GM21515 (cell line): Measurements from ENCODE around the gene IL10.
"Not testable (repeated sequence)": the region's sequence is repeated elsewhere in the genome, so short reads cannot be mapped to it uniquely, and the experiment has no call there.

Source experiments
- ATAC-seq: cut with Tn5 transposase; IDR thresholded peaks from one replicate; pipeline ENCODE4 v1.9.1; 2021; ENCODE audit not compliant: unreplicated experiment

IL10 gene

GRCh38 chr1:206794294-206794908 lies 22.1 kb upstream of the IL10 start:
- ATAC-seq = no peak

GRCh38 chr1:206793620-206794019 lies 21.3 kb upstream of the IL10 start:
- no peak for ATAC-seq

DNA sequence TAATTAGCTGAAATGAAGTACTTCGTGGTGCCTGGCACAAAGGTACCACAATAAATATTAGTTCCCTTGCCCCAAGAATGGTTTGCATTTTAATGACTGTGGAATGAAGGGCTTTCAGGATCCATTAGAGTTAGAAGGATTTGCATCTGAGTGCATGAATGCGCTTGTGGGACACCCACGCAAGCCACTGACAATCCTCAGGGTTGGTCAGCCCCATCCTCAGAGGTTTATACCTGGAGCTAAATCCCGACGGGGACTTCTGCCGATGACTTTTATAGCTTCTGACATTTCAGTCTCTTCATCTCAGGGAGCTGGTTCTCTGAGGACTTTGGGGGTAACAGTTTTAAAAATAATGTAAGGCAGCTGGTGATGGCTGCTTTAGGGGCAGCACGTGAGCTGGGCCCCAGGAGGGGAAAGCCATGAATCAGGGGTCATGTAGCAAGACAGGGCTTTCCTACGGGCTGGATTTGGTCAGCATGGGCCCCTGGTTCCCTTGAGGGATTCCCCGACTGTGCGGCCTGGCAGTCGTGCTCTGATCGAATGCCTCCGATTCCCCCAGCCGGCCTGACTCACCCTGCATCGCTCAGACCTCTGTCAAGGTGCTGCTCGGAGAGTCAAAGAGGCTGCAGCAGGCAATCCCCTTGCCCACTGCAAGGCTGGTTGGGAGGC lies 20.8 kb upstream of the IL10 start:
- peak; percentile 49 for ATAC-seq

DNA sequence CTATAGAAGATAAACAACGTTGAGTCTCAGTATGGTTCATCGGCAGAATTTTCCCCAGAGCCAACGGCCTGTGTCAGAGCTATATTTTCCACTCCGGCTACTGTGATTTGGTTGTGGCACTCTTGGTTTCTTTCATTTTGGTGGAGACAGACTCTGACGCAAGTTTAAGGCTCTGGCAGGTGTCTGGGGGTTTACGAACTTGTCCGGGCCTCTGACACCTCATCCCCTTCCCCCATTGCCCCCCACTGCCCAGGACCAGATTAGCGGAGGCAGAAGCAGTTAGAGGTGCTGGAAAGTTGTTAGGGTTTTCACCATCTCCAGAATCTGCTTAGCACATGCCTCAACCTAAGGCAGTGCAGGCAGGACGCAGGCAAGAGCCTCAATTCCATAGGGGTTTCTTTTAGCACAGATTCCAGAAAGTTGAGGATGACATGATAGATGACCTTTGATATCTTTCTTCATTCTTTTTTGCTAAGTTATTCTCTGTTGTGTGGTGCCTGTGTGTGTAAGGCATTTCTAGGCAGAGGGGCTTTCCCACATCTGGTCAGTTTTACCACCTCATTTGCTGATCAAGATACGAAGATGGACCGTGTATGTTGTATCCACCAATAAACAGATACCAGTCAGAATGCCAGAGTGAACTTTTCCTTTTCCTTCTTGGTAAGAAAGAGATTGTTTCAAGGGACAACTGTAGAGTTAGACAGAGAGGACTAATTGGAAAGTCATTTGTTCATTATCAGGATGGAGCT lies 18.4 kb upstream of the IL10 start:
- no peak for ATAC-seq

- no peak for ATAC-seq
Observed at GRCh38 chr1:206788487-206789050, 16.3 kb upstream of the IL10 start.

DNA sequence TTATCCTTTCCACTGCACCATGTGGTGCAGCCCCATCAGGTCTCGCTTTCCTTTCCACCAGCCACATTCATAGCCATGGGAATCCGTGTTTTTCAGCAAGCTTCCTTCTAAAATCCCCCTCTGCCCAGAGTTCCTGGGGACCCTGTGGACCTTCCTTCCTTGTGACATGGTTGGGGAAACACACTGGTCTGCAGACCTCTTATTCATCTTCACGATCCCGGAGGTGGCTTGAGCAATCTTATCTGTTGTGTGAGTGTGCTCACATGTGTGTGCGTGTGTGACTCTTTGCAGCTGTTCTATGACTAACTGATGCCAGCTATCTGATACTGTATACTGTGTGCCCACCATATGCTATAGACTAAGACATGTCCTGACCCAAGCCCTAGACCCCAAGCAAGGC lies 15.6 kb upstream of the IL10 start:
- no peak for ATAC-seq

DNA sequence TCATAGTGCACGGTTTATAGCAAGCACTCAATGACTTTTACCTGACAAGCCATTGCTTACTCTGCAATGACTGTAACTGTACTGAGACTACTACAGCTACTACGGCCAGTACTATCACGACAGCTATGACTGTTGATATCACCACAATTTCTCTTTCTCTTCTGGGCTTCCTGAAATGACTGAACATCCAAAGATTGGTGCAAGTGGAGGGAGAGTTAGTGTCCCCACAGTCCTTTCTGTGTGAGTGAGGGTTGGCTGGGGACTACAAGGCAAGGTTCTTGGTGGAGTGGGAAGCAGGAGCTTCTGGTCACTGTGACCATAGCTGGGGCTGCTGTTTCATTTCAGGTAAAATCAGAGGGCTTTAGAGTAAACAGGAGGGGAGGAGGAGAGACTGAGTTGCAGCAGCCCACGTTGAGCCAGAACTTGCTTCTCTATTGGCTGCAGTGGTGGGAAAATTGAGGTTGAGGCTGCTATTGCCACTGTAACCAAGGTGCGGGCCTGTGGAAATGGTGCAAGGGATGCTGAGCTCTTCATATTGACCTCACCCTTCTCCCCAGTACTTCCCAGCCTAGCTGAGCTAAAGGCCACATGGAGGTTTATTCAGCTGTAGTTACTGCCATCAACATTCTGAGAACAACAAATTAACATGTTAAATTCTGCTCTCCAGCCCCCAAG lies 14.1 kb upstream of the IL10 start:
- no peak for ATAC-seq

DNA sequence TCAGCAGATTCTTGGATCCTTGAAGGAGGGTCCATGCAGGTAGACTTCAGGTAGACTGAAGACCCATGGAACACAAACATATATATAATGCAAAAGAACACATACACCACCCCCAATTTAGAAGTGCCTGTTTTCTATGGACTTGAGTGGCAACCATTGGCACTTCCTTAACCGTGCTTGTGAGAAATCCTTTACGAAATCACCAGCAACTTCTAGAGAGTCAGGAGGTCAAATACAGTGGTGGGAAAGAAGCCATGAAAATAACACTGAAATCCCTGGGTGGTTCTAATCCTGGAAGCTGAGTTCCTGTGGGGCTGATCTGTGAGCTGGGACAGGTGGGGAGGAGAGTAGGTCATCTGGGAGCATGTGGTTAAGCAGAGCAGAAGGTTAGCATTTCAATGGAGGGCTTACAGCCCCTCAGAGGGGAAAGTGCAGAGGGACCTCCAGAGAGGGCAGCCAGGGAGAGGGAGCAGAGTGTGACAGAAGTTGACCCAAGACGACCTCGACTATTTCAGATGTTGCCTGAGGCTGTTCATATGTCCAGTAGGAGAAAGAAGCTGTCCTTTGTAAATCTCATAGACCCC lies 13.0 kb upstream of the IL10 start:
- ATAC-seq = no peak

GRCh38 chr1:206784471-206784903 lies 12.2 kb upstream of the IL10 start:
- peak; percentile 67 for ATAC-seq

- ATAC-seq = no peak
Observed at GRCh38 chr1:206783506-206783905, 11.2 kb upstream of the IL10 start.

- ATAC-seq = peak; percentile 39
Observed at GRCh38 chr1:206782448-206782847, 10.2 kb upstream of the IL10 start.

DNA sequence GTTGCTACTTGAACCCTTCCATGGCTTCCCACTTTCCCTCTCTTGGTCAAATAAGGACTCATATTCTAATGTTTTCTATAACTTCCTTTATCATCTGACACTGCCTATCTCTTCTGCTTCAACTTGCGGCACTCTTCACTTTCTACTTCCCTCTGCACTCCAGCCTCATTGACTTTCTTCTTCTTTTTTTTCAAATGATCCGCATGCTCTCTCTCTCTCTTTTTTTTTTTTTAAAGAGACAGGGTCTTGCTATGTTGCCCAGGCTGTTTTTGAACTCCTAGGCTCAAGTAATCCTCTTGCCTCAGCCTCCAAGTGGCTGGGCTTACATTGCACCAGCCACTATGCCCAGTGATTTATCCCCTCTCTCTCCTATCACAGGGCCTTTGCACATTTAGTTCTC lies 7.3 kb upstream of the IL10 start:
- ATAC-seq = no peak

DNA sequence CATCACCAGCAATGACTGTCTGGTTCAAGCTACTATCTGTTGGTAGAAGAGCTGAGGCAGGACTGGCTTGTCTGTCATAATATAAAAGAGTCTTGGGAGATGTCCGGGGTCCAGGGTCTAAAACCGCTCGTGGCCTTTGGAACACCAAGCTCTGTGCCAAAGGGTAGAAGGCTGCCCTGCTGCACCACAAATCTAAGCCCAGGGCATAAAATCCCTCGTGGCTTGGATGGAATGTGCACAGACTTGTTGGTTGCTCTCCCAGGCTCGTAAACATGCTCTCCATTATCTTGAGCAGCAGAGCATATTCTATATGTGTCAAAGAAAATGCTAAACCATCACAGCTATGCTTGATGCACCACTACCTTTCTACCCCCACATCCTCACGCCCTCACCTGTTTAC lies 6.6 kb upstream of the IL10 start:
- ATAC-seq = not testable (repeated sequence)

DNA sequence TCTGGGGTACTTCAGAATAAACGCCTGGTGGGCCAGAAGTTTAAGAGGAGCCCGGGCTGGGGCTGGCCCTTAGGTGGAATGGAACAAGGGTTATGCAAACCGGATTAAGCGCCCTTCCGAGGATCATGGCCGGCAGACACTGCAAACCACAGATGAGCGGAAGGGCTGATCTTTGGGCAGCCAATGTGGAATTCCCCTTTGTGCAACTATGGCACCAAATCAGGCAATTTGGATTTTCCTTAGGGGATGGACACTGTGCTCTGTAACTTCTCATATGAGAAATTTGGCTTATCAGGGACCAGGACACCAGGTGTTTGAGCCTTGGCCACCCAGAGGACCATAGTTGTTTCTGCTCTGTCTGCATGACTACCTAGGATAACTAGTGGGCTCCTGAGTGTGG lies 5.7 kb upstream of the IL10 start:
- no peak for ATAC-seq

GRCh38 chr1:206776229-206776628 lies 3.9 kb upstream of the IL10 start:
- ATAC-seq = no peak

DNA sequence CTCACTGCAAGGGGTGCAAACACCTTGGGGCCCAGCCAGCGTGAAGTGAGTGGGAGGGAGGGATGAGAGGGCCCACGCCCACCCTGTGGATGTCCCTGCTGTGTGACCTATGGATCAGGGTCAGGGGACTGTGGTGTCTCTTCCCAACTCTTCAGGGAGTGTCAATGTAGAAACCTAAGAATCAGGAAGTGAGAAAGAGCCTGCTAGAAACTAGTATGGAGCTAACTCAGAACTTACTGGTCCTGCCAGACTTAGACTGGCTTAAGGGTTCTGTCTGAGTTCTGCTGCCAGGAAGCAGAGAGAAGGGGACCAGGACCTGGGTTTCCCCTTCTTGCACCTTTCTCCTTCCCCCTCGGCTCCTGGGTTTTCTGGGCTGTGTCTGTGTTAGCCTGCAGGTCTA lies 1.8 kb upstream of the IL10 start:
- no peak for ATAC-seq

DNA sequence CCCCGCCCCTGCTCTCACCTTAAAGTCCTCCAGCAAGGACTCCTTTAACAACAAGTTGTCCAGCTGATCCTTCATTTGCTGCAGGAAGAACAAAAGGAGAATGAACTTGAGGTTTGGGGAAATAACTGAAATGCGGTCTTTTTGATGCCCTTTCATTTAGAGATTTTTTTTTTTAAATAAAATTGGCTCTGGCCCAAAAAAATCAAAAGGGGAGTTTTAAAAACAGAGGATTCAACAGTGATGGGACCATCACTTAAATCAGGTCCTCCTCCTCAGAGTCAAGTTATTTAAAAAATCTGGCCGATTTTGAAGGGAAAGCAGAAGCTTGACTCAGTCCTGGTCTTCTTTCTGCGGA lies 979 bp downstream of the IL10 start:
- ATAC-seq = no peak

GRCh38 chr1:206770531-206771337 lies 1.6 kb downstream of the IL10 start, which contains the start of gene IL19:
TSS of gene IL19 (plus strand) at chr1:206770773. CDS start at chr1:206836663, 65,890 bp downstream.
- ATAC-seq = no peak

DNA sequence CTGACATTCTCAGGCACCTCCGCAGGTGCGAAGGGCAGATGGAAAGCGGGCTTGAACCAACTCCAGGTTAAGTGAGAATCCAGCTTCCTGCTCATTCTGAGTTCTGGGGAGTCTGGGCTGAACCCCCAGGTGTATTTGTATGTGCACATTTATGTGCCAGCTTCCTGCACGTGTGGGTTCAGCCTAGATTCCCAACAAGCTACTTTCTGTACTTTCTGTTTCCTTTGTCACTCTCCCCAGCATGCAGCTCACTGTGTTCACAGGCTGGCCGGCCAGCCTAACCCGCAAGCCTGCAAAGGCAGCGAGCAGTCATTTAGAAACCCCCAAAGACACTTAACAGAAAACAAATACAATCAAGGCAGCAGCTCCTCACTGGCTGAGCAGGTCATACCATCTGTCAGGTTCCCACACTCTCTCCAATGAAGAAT lies 3.0 kb downstream of the IL10 start:
- peak; percentile 66 for ATAC-seq
